WTC11 (cell line): ENCODE data around the gene ACYP2. TPM values are rescaled to one million over a fixed set of nuclear protein-coding genes. Genes with fewer than 3 reads are reported as not detected.

Experiments
- ATAC-seq: fragments of 200-7000 bp; cut with Tn5 transposase; 2 replicates; pipeline ENCODE4 v1.10.0; 2021; ENCODE audit warnings: mild to moderate bottlenecking, moderate library complexity
- CTCF ChIA-PET: fragments of 300-600 bp; sonication (Branson Sonifier 250); formaldehyde crosslinking; loops from one replicate; lab custom pipeline; 2021; ENCODE audit warnings: antibody characterized with exemption; lab: Charles Lee
- POLR2A ChIA-PET: fragments of 350-600 bp; sonication (Branson Sonifier 250); formaldehyde crosslinking; loops from one replicate; lab custom pipeline; 2021; ENCODE audit warnings: antibody characterized with exemption; lab: Charles Lee
- DNase-seq: peaks from one replicate; pipeline ENCODE4 v3.0.0; 2021; ENCODE audit warnings: low spot score
- H3K27ac Mint-ChIP-seq: 2 replicates; pipeline ENCODE4 v1.8.0; 2021; ENCODE audit warnings: mixed read lengths
- H3K27me3 Mint-ChIP-seq: 2 replicates; pipeline ENCODE4 v1.8.0; 2021; ENCODE audit warnings: low read depth, mild to moderate bottlenecking, moderate library complexity, mixed read lengths
- H3K36me3 Mint-ChIP-seq: 2 replicates; pipeline ENCODE4 v1.8.0; 2021; ENCODE audit warnings: mixed read lengths
- H3K4me1 Mint-ChIP-seq: 2 replicates; pipeline ENCODE4 v1.8.0; 2022; ENCODE audit warnings: mixed read lengths
- H3K4me3 Mint-ChIP-seq: 2 replicates; pipeline ENCODE4 v1.8.0; 2021; ENCODE audit warnings: mild to moderate bottlenecking, moderate library complexity, mixed read lengths
- H3K9me3 Mint-ChIP-seq: 2 replicates; pipeline ENCODE4 v1.8.0; 2021; ENCODE audit warnings: mixed read lengths
- AR ChIP-seq: fragments of 250-450 bp; sonication (Bioruptor Pico); IDR thresholded peaks from 2 replicates; pipeline ENCODE4 v1.9.0; 2021; ENCODE audit warnings: mild to moderate bottlenecking
- CBFB ChIP-seq: sonication (generic); formaldehyde crosslinking; IDR thresholded peaks from 2 replicates; pipeline ENCODE4 v1.8.1; 2022; ENCODE audit warnings: mild to moderate bottlenecking, low read depth, missing genetic modification reagents
- ELF4 ChIP-seq: sonication (generic); formaldehyde crosslinking; IDR thresholded peaks from 2 replicates; pipeline ENCODE4 v1.8.1; 2022; ENCODE audit warnings: low read depth, mild to moderate bottlenecking, moderate library complexity, missing genetic modification reagents
- ESRRA ChIP-seq: sonication (generic); formaldehyde crosslinking; IDR thresholded peaks from 2 replicates; pipeline ENCODE4 v1.8.1; 2022; ENCODE audit warnings: mild to moderate bottlenecking, missing genetic modification reagents, borderline replicate concordance
- FOXK1 ChIP-seq: sonication (generic); formaldehyde crosslinking; IDR thresholded peaks from 2 replicates; pipeline ENCODE4 v1.8.0; 2022; ENCODE audit warnings: mild to moderate bottlenecking, moderate library complexity, missing genetic modification reagents
- FOXP1 ChIP-seq: sonication (generic); formaldehyde crosslinking; IDR thresholded peaks from 2 replicates; pipeline ENCODE4 v1.8.0; 2022; ENCODE audit warnings: missing genetic modification reagents, mild to moderate bottlenecking, moderate library complexity, borderline replicate concordance
- IRF1 ChIP-seq: sonication (generic); formaldehyde crosslinking; IDR thresholded peaks from 2 replicates; pipeline ENCODE4 v1.8.0; 2023; ENCODE audit warnings: missing genetic modification reagents
- KAT7 ChIP-seq: sonication (generic); formaldehyde crosslinking; IDR thresholded peaks from 2 replicates; pipeline ENCODE4 v1.8.1; 2023; ENCODE audit warnings: missing genetic modification reagents, mild to moderate bottlenecking, borderline replicate concordance
- MAX ChIP-seq: sonication (generic); formaldehyde crosslinking; IDR thresholded peaks from 2 replicates; pipeline ENCODE4 v1.8.0; 2022; ENCODE audit warnings: mild to moderate bottlenecking, missing genetic modification reagents
- NR2C2 ChIP-seq: sonication (generic); formaldehyde crosslinking; IDR thresholded peaks from 2 replicates; pipeline ENCODE4 v1.8.0; 2022; ENCODE audit warnings: mild to moderate bottlenecking, missing genetic modification reagents
- NR3C1 ChIP-seq: sonication (generic); formaldehyde crosslinking; conservative IDR thresholded peaks from 2 replicates; pipeline ENCODE4 v1.8.1; 2023; ENCODE audit warnings: low read depth, mild to moderate bottlenecking, missing genetic modification reagents
- PRDM15 ChIP-seq: sonication (generic); formaldehyde crosslinking; IDR thresholded peaks from 2 replicates; pipeline ENCODE4 v1.8.0; 2022; ENCODE audit warnings: missing genetic modification reagents
- STAT6 ChIP-seq: sonication (generic); formaldehyde crosslinking; conservative IDR thresholded peaks from 2 replicates; pipeline ENCODE4 v1.8.1; 2023; ENCODE audit warnings: mild to moderate bottlenecking, low read depth, missing genetic modification reagents, moderate library complexity
- TCF7 ChIP-seq: sonication (generic); formaldehyde crosslinking; IDR thresholded peaks from 2 replicates; pipeline ENCODE4 v1.8.0; 2022; ENCODE audit warnings: mild to moderate bottlenecking, low read depth, missing genetic modification reagents, moderate library complexity
- USF2 ChIP-seq: sonication (generic); formaldehyde crosslinking; IDR thresholded peaks from 2 replicates; pipeline ENCODE4 v1.8.1; 2023; ENCODE audit warnings: mild to moderate bottlenecking, missing genetic modification reagents, moderate library complexity
- ZNF121 ChIP-seq: sonication (generic); formaldehyde crosslinking; IDR thresholded peaks from 2 replicates; pipeline ENCODE4 v1.8.0; 2023; ENCODE audit warnings: missing genetic modification reagents
- ZNF219 ChIP-seq: sonication (generic); formaldehyde crosslinking; IDR thresholded peaks from 2 replicates; pipeline ENCODE4 v1.8.0; 2023; ENCODE audit warnings: missing genetic modification reagents, mild to moderate bottlenecking, borderline replicate concordance
- ZNF396 ChIP-seq: fragments of 250-450 bp; sonication (Bioruptor Pico); IDR thresholded peaks from 2 replicates; pipeline ENCODE4 v1.8.0; 2021; ENCODE audit warnings: mild to moderate bottlenecking, moderate library complexity, borderline replicate concordance
- ZNF416 ChIP-seq: fragments of 250-450 bp; sonication (Bioruptor Pico); IDR thresholded peaks from 2 replicates; pipeline ENCODE4 v1.9.0; 2021; ENCODE audit warnings: mild to moderate bottlenecking, inconsistent platforms
- ZNF425 ChIP-seq: fragments of 250-450 bp; sonication (Bioruptor Pico); conservative IDR thresholded peaks from 2 replicates; pipeline ENCODE4 v1.9.0; 2021; ENCODE audit warnings: mild to moderate bottlenecking
- total RNA-seq: library from RNA; stranded (reverse); gene quantifications from 3 replicates; pipeline ENCODE4 v1.2.3, GENCODE V29; 2021

ACYP2 gene
- total RNA-seq, 1 experiment from 2014 or later, result 4.4 TPM

GRCh38 chr2:54347622-54348021 is 232.2 kb downstream of the ACYP2 start:
- Mint-ChIP-seq H3K27me3 (no peaks in the 10 kb centered on the region; the same call in 1 of the 2 replicates), H3K4me3 (no peak overlapping the region)

GRCh38 chr2:54348646-54349045 is 233.2 kb downstream of the ACYP2 start:
- DNase-seq, result no peak
- Mint-ChIP-seq H3K9me3 (no peaks in the 10 kb centered on the region), H3K36me3 (no peaks in the 10 kb centered on the region), H3K27ac (no peak overlapping the region), H3K27me3 (no peaks in the 10 kb centered on the region; the same call in 1 of the 2 replicates), H3K4me1 (peaks cover 17% of the 10 kb centered on the region), H3K4me3 (no peak overlapping the region)
- CTCF ChIA-PET, result no interaction called here
- ATAC-seq, result no peak
- no peak for TF ChIP-seq IRF1 (CRISPR knock-in tag)
- TF ChIP-seq ZNF121 (CRISPR knock-in tag), result no peak
- TF ChIP-seq TCF7 (CRISPR knock-in tag), result no peak
- no peak for TF ChIP-seq AR
- no peak for TF ChIP-seq NR2C2 (CRISPR knock-in tag)
- no peak for TF ChIP-seq PRDM15 (CRISPR knock-in tag)
- TF ChIP-seq CBFB, result no peak
- POLR2A ChIA-PET, result no interaction called here

More at GRCh38 chr2:54347622-54348021, 232.2 kb downstream of the ACYP2 start:
- Mint-ChIP-seq H3K4me1 (peaks cover 7% of the 10 kb centered on the region), H3K27ac (no peak overlapping the region), H3K9me3 (no peaks in the 10 kb centered on the region), H3K36me3 (no peaks in the 10 kb centered on the region)
- no peak for TF ChIP-seq USF2 (CRISPR knock-in tag)
- TF ChIP-seq NR3C1, result no peak
- no peak for TF ChIP-seq NR2C2 (CRISPR knock-in tag)
- TF ChIP-seq ZNF219 (CRISPR knock-in tag), result no peak
- DNase-seq, result peak; percentile 18
- peak; percentile 71 for ATAC-seq
- ChIA-PET CTCF (no interaction called here), POLR2A (no interaction called here)

- ChIA-PET CTCF (no interaction called here), POLR2A (no interaction called here)
- Mint-ChIP-seq H3K9me3 (no peaks in the 10 kb centered on the region), H3K4me3 (no peak overlapping the region), H3K27ac (no peak overlapping the region), H3K27me3 (no peaks in the 10 kb centered on the region), H3K4me1 (peaks cover 19% of the 10 kb centered on the region), H3K36me3 (no peaks in the 10 kb centered on the region)
- ATAC-seq (no peak), DNase-seq (no peak)
- no peak for TF ChIP-seq MAX (CRISPR knock-in tag)
- no peak for TF ChIP-seq ZNF396
- TF ChIP-seq ZNF416 (CRISPR knock-in tag), result no peak
- TF ChIP-seq KAT7 (CRISPR knock-in tag), result no peak
- TF ChIP-seq STAT6 (CRISPR knock-in tag), result no peak
- no peak for TF ChIP-seq ELF4
- TF ChIP-seq FOXK1, result no peak
- no peak for TF ChIP-seq FOXP1
- TF ChIP-seq ZNF425 (CRISPR knock-in tag), result no peak
- no peak for TF ChIP-seq ESRRA (CRISPR knock-in tag)
These were observed 235.0 kb downstream of the ACYP2 start for GRCh38 chr2:54350426-54350825.
